Nephron progenitor cell (in vitro differentiated cells): Measurements from ENCODE around the gene CASTOR2.
"Not testable (repeated sequence)": the region's sequence is repeated elsewhere in the genome, so short reads cannot be mapped to it uniquely, and the experiment has no call there.

Experiments
- DNase-seq: peaks from one replicate; pipeline ENCODE4 v3.0.0; 2021
- H3K27ac Mint-ChIP-seq: 2 replicates; pipeline ENCODE4 v1.8.0; 2021; ENCODE audit warnings: mild to moderate bottlenecking, moderate library complexity, mixed read lengths
- H3K27me3 Mint-ChIP-seq: 2 replicates; pipeline ENCODE4 v1.8.0; 2021; ENCODE audit warnings: mild to moderate bottlenecking, low read depth, mixed read lengths; ENCODE audit not compliant: poor library complexity
- H3K36me3 Mint-ChIP-seq: 2 replicates; pipeline ENCODE4 v1.8.0; 2021; ENCODE audit warnings: low read depth, mixed read lengths
- H3K4me1 Mint-ChIP-seq: 2 replicates; pipeline ENCODE4 v1.8.0; 2021; ENCODE audit warnings: mixed read lengths
- H3K4me3 Mint-ChIP-seq: 2 replicates; pipeline ENCODE4 v1.8.0; 2021; ENCODE audit warnings: mild to moderate bottlenecking, moderate library complexity, mixed read lengths
- H3K9me3 Mint-ChIP-seq: 2 replicates; pipeline ENCODE4 v1.8.0; 2021; ENCODE audit warnings: mild to moderate bottlenecking, moderate library complexity, mixed read lengths
- CTCF ChIP-seq: fragments of 200-600 bp; sonication (generic); IDR thresholded peaks from 2 replicates; pipeline ENCODE4 v1.5.0; 2021; ENCODE audit warnings: antibody characterized with exemption

CASTOR2 gene

GRCh38 chr7:75064291-75064690 lies 99.8 kb downstream of the CASTOR2 start:
- Mint-ChIP-seq H3K36me3 (peaks cover 73% of the 10 kb centered on the region), H3K4me1 (no peaks in the 10 kb centered on the region), H3K27me3 (no peaks in the 10 kb centered on the region), H3K27ac (no peak overlapping the region), H3K9me3 (no peaks in the 10 kb centered on the region), H3K4me3 (no peak overlapping the region)
- DNase-seq, result no peak
- TF ChIP-seq CTCF, result no peak

- Mint-ChIP-seq H3K36me3 (peaks cover 76% of the 10 kb centered on the region), H3K4me1 (no peaks in the 10 kb centered on the region), H3K27me3 (no peaks in the 10 kb centered on the region), H3K9me3 (no peaks in the 10 kb centered on the region), H3K27ac (no peak overlapping the region), H3K4me3 (no peak overlapping the region)
- no peak for DNase-seq
- TF ChIP-seq CTCF, result no peak
These were observed 100.3 kb downstream of the CASTOR2 start for GRCh38 chr7:75064801-75065200.

- H3K9me3 Mint-ChIP-seq, result no peaks in the 10 kb centered on the region
- peaks cover 73% of the 10 kb centered on the region for H3K36me3 Mint-ChIP-seq
- DNase-seq, result no peak
- H3K27ac Mint-ChIP-seq, result no peak overlapping the region
- H3K4me3 Mint-ChIP-seq, result no peak overlapping the region
- no peaks in the 10 kb centered on the region for H3K27me3 Mint-ChIP-seq
- TF ChIP-seq CTCF, result no peak
- H3K4me1 Mint-ChIP-seq, result no peaks in the 10 kb centered on the region
These were observed 102.0 kb downstream of the CASTOR2 start for GRCh38 chr7:75066521-75066920.

- no peak for DNase-seq
These were observed 108.4 kb downstream of the CASTOR2 start for GRCh38 chr7:75072981-75073283.

GRCh38 chr7:75074262-75074641 lies 109.7 kb downstream of the CASTOR2 start:
- Mint-ChIP-seq H3K4me1 (peaks cover 12% of the 10 kb centered on the region), H3K4me3 (peak overlapping the region; percentile 81), H3K36me3 (peaks cover 23% of the 10 kb centered on the region)
- not testable (repeated sequence) for DNase-seq, H3K27ac Mint-ChIP-seq, H3K9me3 Mint-ChIP-seq, H3K27me3 Mint-ChIP-seq

More at GRCh38 chr7:75072981-75073283, 108.4 kb downstream of the CASTOR2 start:
- Mint-ChIP-seq H3K27ac (peak overlapping the region; percentile 97), H3K9me3 (no peaks in the 10 kb centered on the region), H3K4me1 (peaks cover 12% of the 10 kb centered on the region), H3K4me3 (peak overlapping the region; percentile 97), H3K36me3 (peaks cover 32% of the 10 kb centered on the region), H3K27me3 (peaks cover 3% of the 10 kb centered on the region)
- no peak for TF ChIP-seq CTCF
